Left lung (tissue), 10 donors: Measurements from ENCODE around the gene TRPV4. TPM values are rescaled to one million over a fixed set of nuclear protein-coding genes. Genes with fewer than 3 reads are reported as not detected.

Experiments used
- ATAC-seq: fragments of 200-7000 bp; cut with Tn5 transposase; one replicate; pipeline ENCODE4 v1.9.1; 2020; ENCODE audit warnings: moderate library complexity
- DNase-seq, 4 donors: peaks; one replicate each; pipeline ENCODE4 v3.0.0-alpha.2; 2013 to 2020
- H3K27ac ChIP-seq, 2 donors: fragments of 200-600 bp; sonication (generic) in 1 of 2; one replicate each; pipeline versions ENCODE4 v1.5.0 to v1.8.0; 2020 to 2021
- H3K27me3 ChIP-seq, 2 donors: fragments of 200-600 bp; sonication (generic) in 1 of 2; one replicate each; pipeline versions ENCODE4 v1.5.0 to v1.8.0; 2020 to 2021
- H3K36me3 ChIP-seq, 2 donors: fragments of 200-600 bp; sonication (generic) in 1 of 2; one replicate each; pipeline versions ENCODE4 v1.5.0 to v1.8.0; 2020 to 2021
- H3K4me1 ChIP-seq, 2 donors: fragments of 200-600 bp; one replicate each; pipeline ENCODE4 v1.8.0; 2021
- H3K4me3 ChIP-seq, 2 donors: fragments of 200-600 bp; sonication (generic) in 1 of 2; one replicate each; pipeline versions ENCODE4 v1.5.0 to v1.8.0; 2020 to 2021; ENCODE audit warnings: mild to moderate bottlenecking in 1 of 2
- H3K9me3 ChIP-seq, 2 donors: fragments of 200-600 bp; sonication (generic) in 1 of 2; one replicate each; pipeline versions ENCODE4 v1.5.0 to v1.8.0; 2020 to 2021
- intact Hi-C, 2 donors: fragments of 100-400 bp; cut with DNase I; formaldehyde crosslinking; loops; one replicate each; pipeline versions ENCODE4 v1.11.2 to v1.14.2; 2022
- polyA plus RNA-seq, 6 donors: library from polyadenylated mRNA; unstranded; fragments of 120-200 nt; gene quantifications; one replicate each; pipeline ENCODE4 v1.2.1, GENCODE V29; 2013; ENCODE audit not compliant: insufficient read length in 6 of 6
- total RNA-seq, 2 donors: library from RNA; stranded (reverse); fragmentation: NEBNext Ultra II Directional; extraction: Animal tissue kit (Norgen Biotek cat#: 25700); gene quantifications; one replicate each; pipeline ENCODE4 v1.2.1, GENCODE V29; 2021
- TF ChIP-seq, protein P1 (sequence below), 2 donors: fragments of 200-600 bp; sonication (generic) in 1 of 2; IDR thresholded peaks; one replicate each; pipeline versions ENCODE4 v1.5.0 to v1.8.0; 2021; ENCODE audit warnings: antibody characterized with exemption in 2 of 2
- donor health status: DM: no; HTN: yes; CAD: no.
- donor health status: DM: no; HTN: no; CAD: no.

Gene TRPV4
- total and polyA plus RNA-seq, 8 donors, result 2.2 to 3.7 (median 3.2) TPM

DNA sequence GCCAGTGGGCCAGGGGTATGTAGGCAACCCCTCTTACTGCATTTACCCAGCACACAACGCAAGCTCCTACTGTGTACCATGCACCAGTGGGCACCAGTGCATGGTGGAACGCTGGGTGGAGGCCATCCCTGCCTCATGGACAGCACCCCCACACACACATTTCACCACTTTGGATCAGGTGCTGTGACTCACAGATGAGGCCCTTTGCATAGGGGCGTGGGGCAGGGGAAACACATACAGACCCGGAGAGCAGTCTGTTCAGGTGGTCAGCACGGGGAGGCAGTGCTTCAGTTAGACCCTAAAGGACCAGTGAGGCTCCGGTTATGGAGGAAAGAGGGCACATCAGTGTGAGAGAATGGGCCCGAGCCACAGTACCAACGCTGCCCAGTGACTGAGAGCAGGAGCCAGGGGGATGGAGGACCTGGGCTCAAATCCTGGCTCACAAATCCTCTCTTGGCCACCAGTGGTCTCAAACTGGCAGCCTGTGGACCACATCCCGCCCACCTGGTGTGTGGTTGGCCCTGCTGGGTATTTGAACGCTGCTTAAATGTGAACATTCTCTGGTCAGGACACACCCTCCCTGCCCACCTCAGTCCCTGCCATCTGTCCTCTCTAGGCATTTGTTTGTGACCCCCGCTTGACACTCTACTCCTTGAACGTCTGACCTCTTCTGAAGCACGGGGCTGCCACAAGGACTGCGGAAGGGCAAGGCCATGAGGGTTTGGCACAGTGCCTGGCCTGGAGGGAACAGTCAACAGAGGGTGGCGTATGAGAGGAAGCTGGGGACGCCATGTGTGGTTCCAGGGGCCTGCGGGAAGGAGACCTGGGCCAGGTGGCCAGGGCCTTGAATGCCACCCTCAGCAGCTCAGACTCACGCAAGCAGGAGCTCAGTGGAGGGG, 72.9 kb downstream of the TRPV4 start:
- ATAC-seq, result peak; percentile 91
- intact Hi-C loops, result no loop called here
- H3K9me3 ChIP-seq, result peaks cover 0 to 27% of the 10 kb centered on the region in 2 donors
- no peaks in the 10 kb centered on the region for H3K27me3 ChIP-seq
- no peak overlapping the region for H3K27ac ChIP-seq
- no peaks in the 10 kb centered on the region for H3K36me3 ChIP-seq
- DNase-seq, result peak in 3 of 4 donors; percentile 67 to 81 (median 76)
- peaks cover 0 to 22% of the 10 kb centered on the region in 2 donors for H3K4me1 ChIP-seq
- H3K4me3 ChIP-seq, result no peak overlapping the region
- TF ChIP-seq, protein P1, sequence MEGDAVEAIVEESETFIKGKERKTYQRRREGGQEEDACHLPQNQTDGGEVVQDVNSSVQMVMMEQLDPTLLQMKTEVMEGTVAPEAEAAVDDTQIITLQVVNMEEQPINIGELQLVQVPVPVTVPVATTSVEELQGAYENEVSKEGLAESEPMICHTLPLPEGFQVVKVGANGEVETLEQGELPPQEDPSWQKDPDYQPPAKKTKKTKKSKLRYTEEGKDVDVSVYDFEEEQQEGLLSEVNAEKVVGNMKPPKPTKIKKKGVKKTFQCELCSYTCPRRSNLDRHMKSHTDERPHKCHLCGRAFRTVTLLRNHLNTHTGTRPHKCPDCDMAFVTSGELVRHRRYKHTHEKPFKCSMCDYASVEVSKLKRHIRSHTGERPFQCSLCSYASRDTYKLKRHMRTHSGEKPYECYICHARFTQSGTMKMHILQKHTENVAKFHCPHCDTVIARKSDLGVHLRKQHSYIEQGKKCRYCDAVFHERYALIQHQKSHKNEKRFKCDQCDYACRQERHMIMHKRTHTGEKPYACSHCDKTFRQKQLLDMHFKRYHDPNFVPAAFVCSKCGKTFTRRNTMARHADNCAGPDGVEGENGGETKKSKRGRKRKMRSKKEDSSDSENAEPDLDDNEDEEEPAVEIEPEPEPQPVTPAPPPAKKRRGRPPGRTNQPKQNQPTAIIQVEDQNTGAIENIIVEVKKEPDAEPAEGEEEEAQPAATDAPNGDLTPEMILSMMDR (IDR thresholded peaks at IDR 0.05), result no peak

DNA sequence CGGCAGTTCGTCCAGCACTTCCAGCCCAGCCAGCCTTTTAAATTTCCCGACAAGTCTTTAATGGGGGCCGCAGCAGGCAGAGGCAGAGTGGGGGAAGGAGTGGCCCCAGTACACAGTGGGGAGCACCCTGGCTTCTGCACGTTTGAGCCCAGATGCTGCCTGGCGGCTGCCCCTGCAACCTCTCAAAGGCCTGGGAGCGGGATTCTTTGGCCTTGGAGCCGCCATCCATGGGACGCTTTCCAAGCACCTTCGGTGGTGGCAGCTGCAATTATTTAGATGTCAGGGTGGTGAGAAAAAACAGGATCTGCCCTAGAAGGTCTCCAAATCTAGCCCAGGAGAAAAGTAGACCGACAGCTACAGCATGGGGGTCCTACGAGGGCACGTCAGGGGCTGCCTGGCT, 73.6 kb downstream of the TRPV4 start:
- Histone ChIP-seq H3K9me3 (peaks cover 0 to 27% of the 10 kb centered on the region in 2 donors), H3K4me1 (peaks cover 0 to 22% of the 10 kb centered on the region in 2 donors), H3K27ac (no peak overlapping the region), H3K4me3 (no peak overlapping the region), H3K27me3 (no peaks in the 10 kb centered on the region), H3K36me3 (no peaks in the 10 kb centered on the region)
- TF ChIP-seq, protein P1 (IDR thresholded peaks at IDR 0.05), result no peak
- DNase-seq (peak in 1 of 4 donors; percentile 58), ATAC-seq (no peak)
- intact Hi-C loops, result no loop called here

DNA sequence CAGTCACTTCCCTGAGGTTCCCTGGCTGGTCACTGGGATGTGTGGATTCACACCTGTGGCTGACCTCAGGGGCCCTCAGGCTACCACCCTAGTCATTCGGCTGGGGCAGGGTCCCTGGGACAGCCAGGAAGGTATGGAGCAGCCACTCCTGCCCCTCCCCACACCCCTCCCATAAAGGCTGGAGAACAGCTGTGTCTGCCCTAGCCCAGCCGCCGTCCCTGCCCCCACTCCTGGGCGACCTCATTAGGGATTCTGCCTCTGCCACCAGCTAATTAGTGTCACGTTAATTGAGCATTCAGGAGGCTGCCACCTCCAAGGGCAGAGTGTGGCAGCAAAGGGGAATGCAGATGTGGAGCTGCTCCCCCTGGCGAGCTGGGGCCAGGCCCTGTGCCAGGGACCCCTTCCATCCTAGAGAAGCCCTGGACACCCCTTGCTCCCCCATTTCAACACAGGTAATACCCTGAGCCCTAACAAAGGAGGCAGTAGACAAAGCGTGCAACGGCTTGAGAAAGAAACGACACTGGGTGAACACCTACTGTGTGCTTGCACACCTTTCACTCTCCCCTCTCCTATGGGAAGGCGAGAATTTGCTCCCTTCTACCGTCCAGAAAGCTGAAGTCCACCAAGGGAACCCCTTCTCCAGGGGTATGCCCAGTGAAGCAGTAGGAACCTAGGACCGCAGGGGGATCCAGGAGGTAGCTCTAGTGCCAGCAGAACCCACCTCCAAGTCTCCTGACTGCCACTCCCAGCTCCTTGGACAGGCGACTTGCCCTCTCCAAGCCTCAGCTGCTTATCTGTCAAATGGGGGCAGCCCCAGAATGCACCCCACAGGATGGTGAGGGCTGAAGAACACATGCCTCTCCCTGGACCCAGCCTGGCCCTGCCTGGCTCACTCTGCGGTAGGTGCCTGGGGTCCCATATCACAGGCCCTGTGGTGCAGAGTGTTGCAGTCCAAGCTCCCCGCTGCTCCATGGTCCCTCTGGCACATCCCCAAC, 74.5 kb downstream of the TRPV4 start:
- Histone ChIP-seq H3K36me3 (no peaks in the 10 kb centered on the region), H3K4me3 (no peak overlapping the region), H3K27me3 (no peaks in the 10 kb centered on the region), H3K27ac (no peak overlapping the region), H3K4me1 (peaks cover 0 to 22% of the 10 kb centered on the region in 2 donors), H3K9me3 (peaks cover 0 to 25% of the 10 kb centered on the region in 2 donors)
- intact Hi-C loops, result no loop called here
- no peak for ATAC-seq
- peak in 1 of 4 donors; percentile 46 for DNase-seq
- TF ChIP-seq, protein P1 (IDR thresholded peaks at IDR 0.05), result no peak

DNA sequence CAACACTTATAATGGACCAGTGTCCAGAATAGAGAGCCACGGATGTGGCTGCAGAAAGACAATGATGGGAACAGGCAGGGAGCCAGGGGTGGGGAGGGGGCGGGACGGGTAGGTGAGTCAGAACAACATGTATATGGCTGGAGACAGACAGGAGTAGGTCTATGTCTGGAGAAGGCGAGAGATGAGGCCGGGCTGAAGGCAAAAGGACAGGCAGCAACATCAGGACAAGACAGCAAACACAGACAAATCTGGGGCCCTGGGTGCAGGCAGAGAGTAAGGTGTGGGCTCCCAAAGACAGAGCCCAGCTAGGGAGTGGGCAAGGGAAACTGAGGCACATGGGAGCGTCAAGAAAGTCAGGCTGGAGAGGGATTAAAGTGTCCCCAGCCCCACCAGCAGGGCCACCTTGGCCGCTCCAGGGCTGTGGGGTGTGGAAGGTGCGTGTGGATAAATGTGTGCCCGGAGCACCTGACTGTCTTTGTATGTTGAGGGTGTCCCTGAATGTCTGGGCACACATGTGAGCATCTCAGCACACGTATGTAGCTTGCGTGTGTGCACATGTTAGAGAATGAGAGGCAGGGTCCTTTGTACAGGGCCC, 75.4 kb downstream of the TRPV4 start:
- TF ChIP-seq, protein P1 (IDR thresholded peaks at IDR 0.05), result no peak
- Histone ChIP-seq H3K4me3 (no peak overlapping the region), H3K27ac (no peak overlapping the region), H3K4me1 (peaks cover 0 to 20% of the 10 kb centered on the region in 2 donors), H3K9me3 (peaks cover 0 to 18% of the 10 kb centered on the region in 2 donors), H3K36me3 (no peaks in the 10 kb centered on the region), H3K27me3 (no peaks in the 10 kb centered on the region)
- no peak for ATAC-seq
- intact Hi-C loops, result no loop called here
- DNase-seq, result no peak
